ENCODE measurements around the gene CDC42BPA. TPM values are rescaled to one million over a fixed set of nuclear protein-coding genes. Genes with fewer than 3 reads are reported as not detected.

Gene CDC42BPA
- polyA plus RNA-seq, 2 of the 4 experiments (the other 2 are of a cell fraction), result 11.4 to 28.4 TPM

- ATAC-seq, result no peak
- POLR2A ChIA-PET, result no interaction called here
Observed at GRCh38 chr1:227166559-227166958, 151.7 kb downstream of the CDC42BPA start.

GRCh38 chr1:227161470-227161869, 156.8 kb downstream of the CDC42BPA start:
- Histone ChIP-seq H3K9me3 (no peaks in the 10 kb centered on the region), H3K4me3 (no peak overlapping the region), H3K4me1 (no peaks in the 10 kb centered on the region), H3K4me2 (no peak overlapping the region), H3K27ac (no peak overlapping the region)
- DNase-seq (ENCODE audit: low read depth in 1 of 2, low spot score in 1 of 2), result no peak
- TF ChIP-seq CBX8 (IDR thresholded peaks at IDR 0.05) (no peak), E2F6 (IDR thresholded peaks at IDR 0.05; ENCODE audit: borderline replicate concordance, low read depth) (no peak), JUNB (IDR thresholded peaks at IDR 0.05) (no peak), ZSCAN20 (CRISPR knock-in tag; IDR thresholded peaks at IDR 0.05) (no peak), RNF2 (IDR thresholded peaks at IDR 0.05; ENCODE audit: borderline replicate concordance, low read depth) (no peak), HEYL (CRISPR knock-in tag; IDR thresholded peaks at IDR 0.05) (no peak), CHD4 (IDR thresholded peaks at IDR 0.05; ENCODE audit: borderline replicate concordance) (no peak)
- ChIA-PET CTCF (no interaction called here), POLR2A (no interaction called here)
- no peak for ATAC-seq
- FAIRE-seq, result no peak
- WGBS (ENCODE audit: missing lambda C conversion rate), result 39% methylated on average over 2 of the region's 2 CpGs

More at GRCh38 chr1:227166559-227166958, 151.7 kb downstream of the CDC42BPA start:
- H3K27ac ChIP-seq, result no peak overlapping the region
- H3K9me3 ChIP-seq, result no peaks in the 10 kb centered on the region
- FAIRE-seq (no peak), DNase-seq (ENCODE audit: low read depth in 1 of 2, low spot score in 1 of 2) (no peak)
- WGBS (ENCODE audit: missing lambda C conversion rate), result 88% methylated on average over 1 of the region's 1 CpG
- CTCF ChIA-PET, result interaction anchor here (0.6 kb wide), 1 partner anchor 258 kb away, joined by 3 read pairs; no protein-coding TSS in a partner anchor
- H3K4me1 ChIP-seq, result no peaks in the 10 kb centered on the region
- no peak overlapping the region for H3K4me2 ChIP-seq
- TF ChIP-seq KDM5A (IDR thresholded peaks at IDR 0.05) (no peak), ATOH8 (CRISPR knock-in tag; IDR thresholded peaks at IDR 0.05; ENCODE audit: low read depth) (no peak), JUNB (IDR thresholded peaks at IDR 0.05) (no peak), CHD4 (IDR thresholded peaks at IDR 0.05; ENCODE audit: borderline replicate concordance) (no peak), MAZ (IDR thresholded peaks at IDR 0.05; ENCODE audit: borderline replicate concordance, low read depth, low read length) (no peak), CHD2 (IDR thresholded peaks at IDR 0.05; ENCODE audit: low read length, partially characterized antibody) (no peak), USF2 (IDR thresholded peaks at IDR 0.05) (no peak), CBX2 (IDR thresholded peaks at IDR 0.05; ENCODE audit: borderline replicate concordance, low read depth) (no peak), KDM1A (IDR thresholded peaks at IDR 0.05; ENCODE audit: low read depth) (no peak), PHF8 (IDR thresholded peaks at IDR 0.05; ENCODE audit: borderline replicate concordance, low read depth) (no peak), ZFP36 (IDR thresholded peaks at IDR 0.05; ENCODE audit: borderline replicate concordance, partially characterized antibody) (no peak), PBX3 (IDR thresholded peaks at IDR 0.05) (no peak), BHLHE40 (IDR thresholded peaks at IDR 0.05; ENCODE audit: low read depth, low read length) (no peak), HEYL (CRISPR knock-in tag; IDR thresholded peaks at IDR 0.05) (no peak), RAD21 (conservative IDR thresholded peaks at IDR 0.05 in 1 of 2, IDR thresholded peaks at IDR 0.05 in 1 of 2) (no peak), NPAS2 (CRISPR knock-in tag; IDR thresholded peaks at IDR 0.05; ENCODE audit: borderline replicate concordance) (no peak)
- no peak overlapping the region for H3K4me3 ChIP-seq

GRCh38 chr1:227156520-227156919, 161.8 kb downstream of the CDC42BPA start:
- no peak for DNase-seq (ENCODE audit: low read depth in 1 of 2, low spot score in 1 of 2)
- H3K4me2 ChIP-seq, result no peak overlapping the region
- H3K4me3 ChIP-seq, result no peak overlapping the region
- no peak overlapping the region for H3K27ac ChIP-seq
- FAIRE-seq, result peak; percentile 36
- no peak for TF ChIP-seq EP300 (IDR thresholded peaks at IDR 0.05)
- TF ChIP-seq NR3C1 (IDR thresholded peaks at IDR 0.05), result no peak
- TF ChIP-seq KDM5A (IDR thresholded peaks at IDR 0.05), result no peak
- no peak for TF ChIP-seq HOXB5 (CRISPR knock-in tag; IDR thresholded peaks at IDR 0.05)
- no peak for TF ChIP-seq HES2 (IDR thresholded peaks at IDR 0.05)
- no peak for TF ChIP-seq CEBPB (IDR thresholded peaks at IDR 0.05)
- H3K9me3 ChIP-seq, result no peaks in the 10 kb centered on the region
- 88% methylated on average over 3 of the region's 3 CpGs for WGBS (ENCODE audit: missing lambda C conversion rate)
- H3K4me1 ChIP-seq, result 0 out of 3 replicates have a peak, but pooled peaks cover 3% of the 10 kb centered on the region
- ChIA-PET POLR2A (no interaction called here), CTCF (no interaction called here)
- ATAC-seq, result no peak
